GM12873 (cell line): ENCODE measurements around the gene EDDM13.

Source experiments
- CTCF ChIP-seq: IDR thresholded peaks from 2 replicates; pipeline ENCODE4 v1.5.1; 2012; ENCODE audit warnings: low read depth, mild to moderate bottlenecking, moderate library complexity, low read length, control low read depth; ENCODE audit not compliant: insufficient read depth; ENCODE audit errors: missing control alignments

Gene EDDM13

DNA sequence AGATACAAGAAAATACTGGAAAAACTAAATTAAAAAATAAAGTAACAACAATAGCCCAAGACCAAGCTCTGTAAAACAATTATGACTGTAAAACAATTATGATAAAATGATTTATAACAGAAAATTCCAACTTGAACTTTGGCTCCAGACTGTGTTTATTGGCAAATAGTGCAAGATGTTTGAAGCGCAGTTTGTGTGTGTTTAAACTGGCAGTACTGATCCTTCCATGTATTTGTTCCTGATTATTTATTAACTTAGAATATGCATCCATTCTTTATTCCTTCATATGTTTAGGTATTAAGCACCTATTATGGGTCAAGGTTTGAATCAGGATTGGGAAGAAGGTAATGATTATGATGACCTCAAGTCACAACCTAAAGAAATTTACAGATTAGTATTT lies 83.0 kb downstream of the EDDM13 start:
- no peak for TF ChIP-seq CTCF

GRCh38 chr19:56356944-56357343 lies 84.4 kb downstream of the EDDM13 start:
- TF ChIP-seq CTCF: no peak
